Adipose tissue (tissue), 3 donors: Measurements from ENCODE around the gene CD93. TPM values are rescaled to one million over a fixed set of nuclear protein-coding genes. Genes with fewer than 3 reads are reported as not detected.

Experiments
- H3K27ac ChIP-seq: one replicate; pipeline ENCODE4 v1.5.1; 2013; ENCODE audit warnings: low read depth, low read length
- WGBS, 3 donors: extraction: QIAGEN DNeasy Blood & Tissue Kit; methylation state at CpG; one replicate each; pipeline ENCODE4 v1.1.7; 2013; 5-methylcytosine and 5-hydroxymethylcytosine counted together
- polyA plus RNA-seq, 3 donors: library from polyadenylated mRNA; stranded (reverse); fragments of 200-250 nt; gene quantifications; one replicate each; pipeline ENCODE4 v1.2.3, GENCODE V29; 2013
- donor health status: healthy with polysubstance abuse.
- donor health status: Bipolar disorder and iron deficiency.
- donor health status: healthy.

The CD93 gene
- polyA plus RNA-seq, 3 donors: 9.9 to 76.0 (median 20.2) TPM

GRCh38 chr20:23088866-23089265 lies 2.7 kb upstream of the CD93 start:
- WGBS, 3 donors: 93 to 96% (median 95%) methylated on average over 8 of the region's 8 CpGs
- H3K27ac ChIP-seq: no peak overlapping the region

- H3K27ac ChIP-seq: no peak overlapping the region
- 65 to 78% (median 67%) methylated on average over 9 of the region's 9 CpGs for WGBS, 3 donors
Observed at GRCh38 chr20:23087587-23088251, 1.6 kb upstream of the CD93 start.

GRCh38 chr20:23086931-23087411 lies 847 bp upstream of the CD93 start:
- 46 to 75% (median 46%) methylated on average over 14 of the region's 14 CpGs for WGBS, 3 donors
- no peak overlapping the region for H3K27ac ChIP-seq

- peak overlapping the region; percentile 86 for H3K27ac ChIP-seq
- WGBS, 3 donors: 57 to 77% (median 57%) methylated on average over 23 of the region's 23 CpGs
Observed at GRCh38 chr20:23085436-23086055, 578 bp downstream of the CD93 start.

- WGBS, 3 donors: 58 to 72% (median 62%) methylated on average over 24 of the region's 24 CpGs
- no peak overlapping the region for H3K27ac ChIP-seq
Observed at GRCh38 chr20:23084845-23085365, 1.2 kb downstream of the CD93 start.

DNA sequence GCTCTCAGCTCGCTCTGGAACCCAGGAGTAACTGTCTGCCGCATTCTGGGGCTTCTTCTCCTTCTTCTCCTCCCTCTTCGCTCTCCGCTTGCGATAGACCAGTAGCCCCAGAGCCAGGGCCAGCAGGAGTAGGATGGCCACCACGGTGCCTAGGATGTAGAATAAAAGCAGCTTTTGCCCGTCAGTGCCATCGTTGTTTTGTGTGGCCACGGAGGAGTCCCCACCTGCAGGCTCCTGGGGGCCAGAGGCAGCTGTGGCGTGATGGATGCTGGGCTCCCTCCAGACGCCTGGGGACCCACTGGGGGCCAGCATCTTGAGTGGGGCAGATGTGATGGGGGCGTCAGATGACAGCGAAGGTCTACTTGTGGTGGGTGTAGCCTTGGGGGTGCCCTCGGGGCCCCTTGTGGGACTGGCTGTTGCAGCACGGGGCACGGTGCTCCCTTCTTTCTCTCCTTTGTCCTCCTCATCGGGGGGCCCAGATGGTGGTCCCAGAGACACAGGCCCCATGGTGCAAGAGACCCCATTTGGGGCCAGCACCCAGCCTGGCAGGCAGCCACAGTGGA lies 1.8 kb downstream of the CD93 start:
- H3K27ac ChIP-seq: no peak overlapping the region
- 68 to 81% (median 79%) methylated on average over 16 to 17 of the region's 17 CpGs for WGBS, 3 donors

DNA sequence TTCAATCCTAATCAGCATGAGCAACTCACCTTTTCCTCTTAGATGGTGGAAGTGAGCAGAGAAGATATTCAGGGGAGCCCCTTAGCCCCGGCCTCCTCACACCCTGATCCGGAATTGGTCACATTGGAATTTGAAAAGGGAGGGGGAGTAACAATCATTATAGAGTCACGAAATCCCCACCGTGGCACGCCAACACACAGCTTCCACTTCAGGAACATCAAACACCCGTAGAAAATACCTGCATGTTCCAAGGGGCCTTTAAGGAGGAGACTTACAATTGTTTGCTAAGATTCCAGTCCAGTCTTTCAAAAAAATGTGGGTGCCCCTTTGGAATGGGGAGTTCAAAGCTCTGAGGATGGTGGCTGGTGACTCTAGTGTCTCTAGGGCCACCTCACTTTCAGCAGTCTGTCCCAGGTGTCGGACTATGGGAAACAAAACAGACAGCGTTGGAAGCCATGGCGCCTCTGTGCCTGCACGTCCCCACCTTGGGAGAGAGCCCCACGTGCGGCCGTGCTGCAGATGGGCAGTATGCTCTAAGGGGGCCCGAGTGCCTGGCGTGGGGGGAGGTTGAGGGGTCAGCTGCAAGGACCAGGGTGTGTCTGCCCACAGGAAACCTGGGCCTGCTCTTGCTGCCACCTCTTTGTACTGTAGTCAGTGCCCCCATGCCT lies 2.4 kb downstream of the CD93 start:
- 64 to 77% (median 76%) methylated on average over 15 of the region's 15 CpGs for WGBS, 3 donors

GRCh38 chr20:23082846-23083552 lies 3.1 kb downstream of the CD93 start:
- WGBS, 3 donors: 48 to 52% (median 50%) methylated on average over 9 of the region's 9 CpGs
- H3K27ac ChIP-seq: no peak overlapping the region

More for the DNA sequence above, 2.4 kb downstream of the CD93 start:
- H3K27ac ChIP-seq: peak overlapping the region; percentile 46

GRCh38 chr20:23081263-23081819 lies 4.8 kb downstream of the CD93 start:
- WGBS, 3 donors: 51 to 78% (median 72%) methylated on average over 9 of the region's 9 CpGs
- H3K27ac ChIP-seq: no peak overlapping the region

DNA sequence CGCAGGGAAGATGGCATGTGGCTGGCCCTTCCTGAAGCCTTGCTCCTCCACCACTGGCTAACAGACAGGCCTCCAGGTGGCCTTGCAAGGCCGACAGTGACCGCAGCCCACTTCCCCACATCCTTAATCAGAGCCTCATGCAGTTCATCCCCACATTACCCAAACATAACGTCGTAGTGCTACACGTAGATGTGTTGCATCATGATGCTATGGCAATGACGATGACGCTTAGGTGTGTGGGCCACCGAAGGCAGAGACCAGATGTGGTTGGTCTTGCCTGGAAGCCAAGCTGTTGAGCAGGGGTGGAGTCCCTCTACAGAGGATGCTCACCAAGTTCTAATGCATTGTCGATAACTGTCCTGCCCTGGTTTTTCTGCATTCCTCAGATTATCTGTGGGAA lies 5.6 kb downstream of the CD93 start:
- 55 to 89% (median 64%) methylated on average over 10 of the region's 10 CpGs for WGBS, 3 donors
- H3K27ac ChIP-seq: no peak overlapping the region

GRCh38 chr20:23079926-23080325 lies 6.2 kb downstream of the CD93 start:
- WGBS, 3 donors: 63 to 80% (median 76%) methylated on average over 2 of the region's 2 CpGs
- no peak overlapping the region for H3K27ac ChIP-seq

DNA sequence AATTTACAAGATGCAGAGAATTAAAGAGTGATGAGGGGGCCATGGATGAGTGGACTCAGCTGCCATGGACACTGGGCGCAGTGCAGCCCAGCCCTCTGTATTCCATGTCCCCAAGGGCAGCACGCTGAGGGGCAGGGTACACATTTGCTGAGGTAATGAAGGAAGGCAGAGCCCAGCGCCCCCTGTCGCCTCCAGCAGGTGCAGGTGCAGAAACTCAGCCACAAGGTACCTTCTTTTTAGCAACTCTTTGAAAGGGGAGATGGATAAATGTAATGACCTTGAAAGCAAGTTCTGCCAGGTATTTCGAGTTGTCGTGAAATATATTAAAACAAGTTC lies 7.1 kb downstream of the CD93 start:
- H3K27ac ChIP-seq: no peak overlapping the region
- WGBS, 3 donors: 37 to 84% (median 81%) methylated on average over 6 of the region's 6 CpGs

- no peak overlapping the region for H3K27ac ChIP-seq
- WGBS, 3 donors: 53 to 81% (median 77%) methylated on average over 5 of the region's 5 CpGs
Observed at GRCh38 chr20:23078351-23079015, 7.6 kb downstream of the CD93 start.

- H3K27ac ChIP-seq: no peak overlapping the region
- WGBS, 3 donors: 77 to 84% (median 83%) methylated on average over 4 of the region's 4 CpGs
Observed at GRCh38 chr20:23077277-23077676, 8.8 kb downstream of the CD93 start.

DNA sequence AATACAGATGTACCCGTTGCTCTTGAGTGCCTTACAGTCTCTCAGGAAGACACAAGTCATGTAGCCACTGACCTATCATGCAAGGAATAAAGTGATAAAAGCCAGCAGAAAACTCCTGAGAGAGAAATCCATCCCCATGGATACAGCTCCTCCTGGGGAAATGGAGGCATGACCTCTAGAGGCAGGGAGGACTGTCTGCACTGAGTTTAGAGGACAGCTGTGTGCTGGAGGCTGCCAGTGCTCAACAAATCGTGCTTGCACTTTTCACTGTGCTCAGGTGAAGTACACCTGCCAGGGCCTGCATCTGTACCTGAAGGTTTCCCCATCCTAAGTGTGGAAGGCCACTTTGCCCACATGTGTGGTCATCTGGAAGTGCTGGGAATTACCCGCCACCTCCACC lies 12.1 kb downstream of the CD93 start:
- H3K27ac ChIP-seq: no peak overlapping the region
- WGBS, 3 donors: 91 to 97% (median 96%) methylated on average over 3 of the region's 3 CpGs

- WGBS, 3 donors: 45 to 76% (median 71%) methylated on average over 11 of the region's 11 CpGs
Observed at GRCh38 chr20:23072892-23073586, 13.1 kb downstream of the CD93 start.

DNA sequence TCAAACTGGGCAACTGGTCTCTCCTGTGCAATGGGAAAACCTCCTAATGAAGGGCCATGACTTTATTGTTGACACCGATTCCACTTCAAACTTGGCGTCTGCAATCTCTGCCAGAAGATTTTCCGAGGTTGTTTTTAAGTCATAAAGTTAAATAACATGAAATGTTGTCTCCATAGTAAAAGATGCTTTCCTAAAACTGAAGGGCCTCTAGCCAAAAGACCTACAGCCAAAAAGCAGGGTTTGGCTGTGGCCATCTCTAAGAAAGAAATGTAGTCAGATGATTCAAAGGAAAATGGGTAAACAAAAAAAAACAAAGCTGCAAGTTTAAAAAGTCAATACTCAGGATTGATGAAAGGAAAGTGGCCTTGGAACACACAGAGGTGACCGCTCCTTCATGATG lies 14.1 kb downstream of the CD93 start:
- 41 to 80% (median 77%) methylated on average over 4 of the region's 4 CpGs for WGBS, 3 donors
- no peak overlapping the region for H3K27ac ChIP-seq

More at GRCh38 chr20:23072892-23073586, 13.1 kb downstream of the CD93 start:
- H3K27ac ChIP-seq: no peak overlapping the region
